Measurements from ENCODE around the gene MED16.

MED16 gene

GRCh38 chr19:876089-876488, 16.9 kb downstream of the MED16 start:
- no peak overlapping the region for H3K4me2 ChIP-seq (ENCODE audit: low read depth, low read length, poor library complexity, severe bottlenecking)
- H3K9ac ChIP-seq (ENCODE audit: low read length), result no peak overlapping the region
- no peak overlapping the region for H3K27ac ChIP-seq (ENCODE audit: low read depth, low read length)
- H2AFZ ChIP-seq (ENCODE audit: low read depth, low read length, severe bottlenecking), result no peak overlapping the region
- H4K20me1 ChIP-seq (ENCODE audit: low read depth, low read length), result no peaks in the 10 kb centered on the region
- H3F3A ChIP-seq (ENCODE audit: insufficient read depth), result no peaks in the 10 kb centered on the region
- H3K9me3 ChIP-seq (ENCODE audit: insufficient read depth, low read length), result no peaks in the 10 kb centered on the region
- no peaks in the 10 kb centered on the region for H3K9me2 ChIP-seq (replicated peaks; ENCODE audit: insufficient read depth, low read length)
- H3K4me3 ChIP-seq (ENCODE audit: insufficient read depth, low read length, poor library complexity, severe bottlenecking), result no peak overlapping the region
- no peaks in the 10 kb centered on the region for H3K79me2 ChIP-seq (ENCODE audit: insufficient read depth, low read length)
- TF ChIP-seq CTCF (IDR thresholded peaks at IDR 0.05; ENCODE audit: insufficient read depth, low read length, poor library complexity, severe bottlenecking) (no peak), EZH2phosphoT487 (conservative IDR thresholded peaks at IDR 0.05; ENCODE audit: low read length) (no peak)
- H3K36me3 ChIP-seq (ENCODE audit: low read length), result no peaks in the 10 kb centered on the region
- no peaks in the 10 kb centered on the region for H3K27me3 ChIP-seq (ENCODE audit: low read length)

GRCh38 chr19:875265-875879, 17.6 kb downstream of the MED16 start:
- Histone ChIP-seq H3K9ac (ENCODE audit: low read length) (no peak overlapping the region), H3K79me2 (ENCODE audit: insufficient read depth, low read length) (no peaks in the 10 kb centered on the region), H3K4me3 (ENCODE audit: insufficient read depth, low read length, poor library complexity, severe bottlenecking) (no peak overlapping the region), H2AFZ (ENCODE audit: low read depth, low read length, severe bottlenecking) (no peak overlapping the region), H3K9me3 (ENCODE audit: insufficient read depth, low read length) (no peaks in the 10 kb centered on the region), H3K27me3 (ENCODE audit: low read length) (no peaks in the 10 kb centered on the region), H4K20me1 (ENCODE audit: low read depth, low read length) (no peaks in the 10 kb centered on the region), H3F3A (ENCODE audit: insufficient read depth) (no peaks in the 10 kb centered on the region), H3K27ac (ENCODE audit: low read depth, low read length) (no peak overlapping the region), H3K36me3 (ENCODE audit: low read length) (no peaks in the 10 kb centered on the region), H3K9me2 (replicated peaks; ENCODE audit: insufficient read depth, low read length) (no peaks in the 10 kb centered on the region), H3K4me2 (ENCODE audit: low read depth, low read length, poor library complexity, severe bottlenecking) (no peak overlapping the region)
- TF ChIP-seq CTCF (IDR thresholded peaks at IDR 0.05; ENCODE audit: insufficient read depth, low read length, poor library complexity, severe bottlenecking), result no peak
- TF ChIP-seq EZH2phosphoT487 (conservative IDR thresholded peaks at IDR 0.05; ENCODE audit: low read length), result no peak

- Histone ChIP-seq H4K20me1 (ENCODE audit: low read depth, low read length) (no peaks in the 10 kb centered on the region), H3K4me2 (ENCODE audit: low read depth, low read length, poor library complexity, severe bottlenecking) (no peak overlapping the region)
Measured at GRCh38 chr19:873561-874041, 19.4 kb downstream of the MED16 start.

More at GRCh38 chr19:873561-874041, 19.4 kb downstream of the MED16 start:
- Histone ChIP-seq H3K9me2 (replicated peaks; ENCODE audit: insufficient read depth, low read length) (no peaks in the 10 kb centered on the region), H3K27ac (ENCODE audit: low read depth, low read length) (no peak overlapping the region), H3K79me2 (ENCODE audit: insufficient read depth, low read length) (no peaks in the 10 kb centered on the region), H2AFZ (ENCODE audit: low read depth, low read length, severe bottlenecking) (no peak overlapping the region), H3K9ac (ENCODE audit: low read length) (no peak overlapping the region), H3F3A (ENCODE audit: insufficient read depth) (no peaks in the 10 kb centered on the region), H3K36me3 (ENCODE audit: low read length) (no peaks in the 10 kb centered on the region), H3K4me3 (ENCODE audit: insufficient read depth, low read length, poor library complexity, severe bottlenecking) (no peak overlapping the region), H3K27me3 (ENCODE audit: low read length) (no peaks in the 10 kb centered on the region), H3K9me3 (ENCODE audit: insufficient read depth, low read length) (no peaks in the 10 kb centered on the region)
- TF ChIP-seq EZH2phosphoT487 (conservative IDR thresholded peaks at IDR 0.05; ENCODE audit: low read length) (no peak), CTCF (IDR thresholded peaks at IDR 0.05; ENCODE audit: insufficient read depth, low read length, poor library complexity, severe bottlenecking) (no peak)
